Stimulated activated CD4-positive, alpha-beta T cell treated with anti-CD3 and anti-CD28 coated beads, Interleukin-2, amount 100 ng/mL, for 4 hours (primary cell): Measurements from ENCODE around the gene PTGIS.
"Not testable (repeated sequence)": the region's sequence is repeated elsewhere in the genome, so short reads cannot be mapped to it uniquely, and the experiment has no call there.

ENCODE experiments used
- DNase-seq: peaks from one replicate; pipeline ENCODE4 v3.0.0-alpha.2; 2020; ENCODE audit warnings: low read depth

The PTGIS gene

DNA sequence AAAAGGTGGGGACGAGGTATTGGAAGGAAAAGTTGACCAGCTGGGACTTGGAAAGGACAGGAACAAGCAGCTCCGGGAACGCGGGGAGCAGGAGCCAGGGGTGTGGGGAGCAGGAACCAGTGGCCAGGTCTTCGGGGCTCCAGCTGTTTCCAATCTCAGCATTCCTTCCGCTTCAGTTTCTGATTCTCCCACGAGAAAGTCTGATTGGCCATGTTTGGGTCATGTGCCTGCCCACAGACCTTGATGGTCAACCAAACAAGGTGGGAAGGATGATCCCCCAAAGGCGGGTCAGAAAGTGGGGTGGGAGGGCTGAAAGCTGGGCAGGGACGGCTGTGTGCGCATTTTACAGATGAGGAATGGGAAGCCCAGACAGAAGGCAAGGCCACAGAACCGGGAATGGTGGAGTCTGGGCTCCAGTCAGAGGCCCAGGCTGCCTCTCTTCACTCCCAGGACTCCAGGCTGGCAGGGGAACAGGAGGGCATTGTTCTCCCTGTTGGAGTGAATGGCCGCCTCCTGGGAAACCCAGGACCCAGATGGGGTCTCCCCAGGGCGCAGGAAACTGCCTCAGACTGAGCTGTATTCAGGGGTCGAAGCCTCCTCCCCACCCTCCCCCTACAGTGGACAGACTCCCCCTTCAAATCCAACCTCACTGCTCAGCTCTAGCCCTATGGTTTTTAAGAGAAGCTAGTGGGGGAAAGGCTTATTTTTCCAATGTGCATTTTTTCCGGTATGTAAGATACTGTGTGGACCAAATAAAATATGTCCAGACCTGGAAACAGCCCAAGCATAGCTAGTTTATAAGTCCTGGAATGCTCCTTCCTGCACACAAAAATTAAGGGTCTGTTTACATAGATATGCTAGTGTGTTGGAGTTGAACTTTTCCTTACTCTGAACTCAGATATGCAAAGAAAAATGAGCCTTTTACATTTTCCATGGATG lies 12.2 kb upstream of the PTGIS start:
- no peak for DNase-seq

DNA sequence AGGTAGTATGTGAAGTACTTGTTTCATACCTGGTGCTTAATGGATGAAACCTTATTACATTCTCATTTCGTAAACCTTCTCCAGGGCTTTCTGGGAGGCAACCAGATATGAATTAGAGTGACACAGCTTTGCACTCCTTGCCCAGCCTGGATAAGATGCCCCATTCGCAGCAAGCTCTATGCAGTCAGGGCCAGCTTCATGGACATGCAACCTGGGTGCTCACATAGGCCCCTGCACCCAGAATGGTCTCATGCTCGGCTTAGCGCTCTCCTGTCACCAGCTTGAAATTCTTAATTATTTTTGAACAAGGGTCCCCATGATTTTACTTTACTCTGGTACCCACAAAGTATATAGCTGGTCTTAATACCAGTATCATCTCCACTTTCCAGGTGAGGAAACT lies 11.3 kb upstream of the PTGIS start:
- no peak for DNase-seq

DNA sequence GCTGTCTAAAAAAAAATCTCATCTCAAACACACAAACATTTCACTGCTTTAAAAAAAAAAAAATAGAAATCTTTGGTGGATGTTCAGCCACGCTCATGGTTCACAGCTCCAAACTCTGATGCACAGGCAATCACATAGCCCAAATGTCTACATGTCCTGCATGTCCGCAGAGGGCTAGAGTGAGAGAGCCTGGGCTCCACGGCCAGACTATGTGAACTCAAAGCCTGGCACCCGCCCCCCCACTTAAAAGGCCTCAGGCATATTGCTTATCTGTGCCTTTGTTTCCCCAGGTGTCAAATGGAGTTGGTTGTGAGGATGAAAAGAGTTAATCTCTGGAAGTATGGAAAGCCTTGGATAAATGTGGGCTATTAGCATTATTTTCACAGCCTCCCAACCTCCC lies 10.5 kb upstream of the PTGIS start:
- DNase-seq, result no peak

DNA sequence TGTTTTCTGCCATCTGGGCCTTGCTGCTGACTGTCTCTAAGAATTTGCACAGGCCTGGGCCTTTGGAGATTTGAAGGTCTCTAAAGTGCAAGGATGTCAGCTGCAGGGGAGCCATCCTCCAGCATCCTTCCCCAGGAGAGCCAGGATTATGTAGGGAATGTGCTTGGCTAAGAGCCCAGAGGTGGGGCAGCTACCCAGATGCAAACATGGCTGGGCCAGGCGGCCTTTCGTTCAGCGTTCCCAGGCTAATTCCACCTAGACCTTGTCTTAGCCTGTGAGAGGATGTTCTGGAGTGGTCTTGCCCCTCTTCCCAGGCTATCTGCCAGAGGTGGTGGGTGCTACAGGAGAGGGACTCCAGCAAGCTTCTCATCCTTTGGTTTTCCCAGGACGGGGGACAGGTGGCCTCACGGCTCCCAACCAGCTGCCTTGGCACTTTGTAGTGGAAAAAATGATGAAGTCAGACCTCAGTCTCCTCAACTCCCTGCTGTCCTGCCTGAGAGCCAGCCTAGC lies 7.7 kb upstream of the PTGIS start:
- no peak for DNase-seq

DNA sequence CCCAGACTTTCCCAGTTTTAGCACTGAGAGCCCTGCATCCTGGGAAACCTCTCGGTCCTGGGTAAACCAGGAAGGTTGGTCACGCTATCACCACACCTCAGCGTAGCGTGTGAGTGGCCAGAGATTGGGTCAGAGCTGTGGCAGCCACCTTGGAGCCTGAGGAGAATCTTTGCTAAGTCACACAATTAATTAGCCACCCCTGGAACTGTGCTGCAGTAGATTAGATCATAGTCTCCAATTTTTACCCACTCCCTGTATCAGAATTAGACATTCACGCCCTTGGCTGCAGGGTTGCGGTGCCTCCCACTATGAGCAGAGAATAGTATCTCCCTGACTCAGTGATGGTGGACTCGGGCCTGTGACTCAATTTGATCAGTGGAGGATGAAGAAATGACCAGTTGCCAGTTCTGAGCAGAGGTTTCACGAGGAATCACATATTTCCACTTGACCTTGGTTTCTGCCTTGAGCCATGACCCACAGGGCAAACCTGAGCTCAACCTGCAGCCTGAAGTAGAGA lies 6.0 kb upstream of the PTGIS start:
- no peak for DNase-seq

DNA sequence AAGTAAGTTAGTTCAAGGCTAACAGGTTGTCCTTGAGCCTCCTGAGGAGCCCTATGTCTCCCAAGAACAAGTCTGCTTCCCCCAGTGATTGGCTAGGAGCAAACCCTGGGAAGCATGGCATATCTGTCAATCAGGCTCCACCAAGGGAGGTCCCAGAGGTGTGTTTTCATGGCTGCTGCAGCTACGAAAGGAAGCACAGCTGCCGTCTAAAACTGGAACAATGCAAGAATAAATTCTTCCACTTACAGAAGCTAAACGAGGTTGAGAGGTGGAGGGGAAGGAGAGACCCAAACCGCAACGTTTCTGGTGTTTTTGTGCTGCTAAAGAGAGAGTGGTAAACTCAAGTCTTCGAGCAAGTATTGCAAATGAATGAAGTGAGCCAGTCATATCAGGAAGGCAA lies 4.9 kb upstream of the PTGIS start:
- no peak for DNase-seq

DNA sequence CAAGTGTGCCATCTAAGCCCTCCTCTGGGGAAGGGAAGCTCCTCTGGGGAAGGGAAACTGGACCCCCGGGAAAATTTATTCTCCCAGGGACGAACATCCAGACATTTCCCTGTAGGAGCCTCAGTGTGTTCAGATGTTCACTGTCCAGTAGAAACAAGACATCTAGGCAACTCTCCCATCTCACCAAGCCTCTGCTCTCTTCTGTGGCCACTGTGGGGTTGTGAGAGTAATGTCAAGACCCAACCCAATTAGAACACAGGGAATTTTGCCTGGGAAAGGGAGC lies 3.6 kb upstream of the PTGIS start:
- DNase-seq, result no peak

DNA sequence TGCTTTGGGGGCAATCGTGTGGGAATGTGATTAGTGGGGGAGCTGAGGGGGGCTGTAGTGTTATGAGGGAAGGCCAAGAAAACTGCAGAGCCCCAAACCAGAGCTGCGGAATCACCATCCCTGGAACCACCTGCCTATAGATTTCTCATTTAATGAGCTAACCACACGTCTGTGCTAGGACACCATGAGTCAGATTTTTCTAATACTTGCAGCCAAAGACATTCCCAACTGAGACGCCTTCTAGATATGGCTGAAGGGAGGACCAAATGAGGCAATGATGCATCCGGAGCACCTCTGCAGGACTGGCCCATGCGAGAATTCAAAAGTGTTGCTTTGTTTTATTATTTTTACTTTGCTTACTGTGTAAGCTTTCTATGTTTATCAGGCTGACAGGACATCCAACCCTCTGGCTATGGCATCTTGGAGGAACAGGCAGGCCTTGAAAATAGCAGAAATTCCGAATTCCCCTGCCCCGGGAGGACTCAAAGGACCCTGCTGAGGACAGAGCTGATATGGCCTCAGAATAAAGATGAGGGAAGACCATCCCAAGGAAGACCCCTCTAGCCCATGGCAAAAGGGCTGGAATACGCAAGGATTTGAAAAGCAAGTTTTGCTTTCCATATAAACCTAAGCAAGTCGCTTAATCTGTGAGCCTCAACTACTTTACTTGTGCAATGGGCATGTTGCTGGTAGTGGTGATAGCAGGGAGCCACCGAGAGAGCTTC lies 3.1 kb upstream of the PTGIS start:
- DNase-seq, result no peak

DNA sequence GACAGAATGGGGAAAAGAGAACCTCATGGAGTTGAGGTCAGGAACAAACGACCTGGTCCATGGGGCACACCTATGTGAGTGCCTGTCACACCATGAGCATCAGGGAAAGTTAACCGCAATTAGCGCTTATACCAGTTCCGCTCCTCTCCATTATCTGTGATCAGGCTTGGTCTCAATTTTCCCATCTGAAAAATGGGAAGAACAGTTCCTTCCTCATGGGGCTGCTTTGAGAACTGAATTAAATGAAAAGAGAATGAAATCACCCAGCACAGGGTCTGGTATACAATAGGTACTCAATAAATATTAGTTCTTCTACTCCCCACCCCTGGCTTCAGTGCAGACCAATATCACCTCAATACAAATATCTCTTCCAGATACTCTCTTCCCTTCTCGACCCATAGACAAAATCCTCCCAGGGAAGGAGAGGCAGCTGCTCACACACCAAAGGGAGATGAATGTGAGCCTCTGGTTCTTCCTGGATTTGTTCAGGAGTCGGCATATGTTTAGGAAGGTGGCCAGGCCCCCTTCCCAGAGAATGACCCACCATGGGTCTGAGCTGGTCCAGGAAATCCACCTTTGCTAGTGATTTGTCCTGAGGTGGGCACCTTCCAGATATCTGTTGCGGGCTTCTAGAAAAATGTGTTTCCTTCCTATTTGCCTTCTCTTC lies 2.4 kb upstream of the PTGIS start:
- no peak for DNase-seq

DNA sequence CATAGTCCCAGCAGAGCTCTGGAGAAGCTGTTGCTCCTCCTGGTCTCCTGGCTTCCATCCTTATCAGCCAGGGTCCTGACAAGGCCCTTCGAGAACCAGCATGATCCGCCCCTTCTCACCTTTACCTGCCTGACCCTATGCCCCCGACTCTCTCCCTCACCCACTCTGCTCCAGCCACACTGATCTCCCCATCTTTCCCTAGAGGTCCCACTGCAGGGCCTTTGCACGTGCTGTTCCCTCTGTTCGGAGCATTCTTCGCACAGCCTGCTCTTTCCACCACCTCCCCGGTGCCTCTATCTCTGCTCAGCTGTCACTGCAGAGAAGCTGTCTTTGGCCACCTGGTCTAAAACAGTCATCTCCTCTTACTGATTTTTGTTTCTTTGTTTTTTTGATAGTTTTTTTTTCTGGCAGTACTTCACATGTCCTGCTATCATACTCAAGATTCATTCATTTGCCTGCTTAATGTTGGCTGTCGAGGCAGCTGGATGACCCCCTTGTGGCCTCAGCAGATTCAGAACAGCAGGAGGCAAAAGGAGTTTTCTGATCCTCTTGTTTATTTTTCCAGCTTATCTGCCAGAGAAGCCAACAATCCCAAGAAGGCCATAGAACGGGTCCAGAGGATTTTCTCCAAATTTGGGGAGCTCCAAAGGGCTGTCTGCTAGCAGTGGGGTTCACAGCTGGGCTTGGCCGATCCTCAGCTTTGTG lies 1.6 kb upstream of the PTGIS start:
- no peak for DNase-seq

DNA sequence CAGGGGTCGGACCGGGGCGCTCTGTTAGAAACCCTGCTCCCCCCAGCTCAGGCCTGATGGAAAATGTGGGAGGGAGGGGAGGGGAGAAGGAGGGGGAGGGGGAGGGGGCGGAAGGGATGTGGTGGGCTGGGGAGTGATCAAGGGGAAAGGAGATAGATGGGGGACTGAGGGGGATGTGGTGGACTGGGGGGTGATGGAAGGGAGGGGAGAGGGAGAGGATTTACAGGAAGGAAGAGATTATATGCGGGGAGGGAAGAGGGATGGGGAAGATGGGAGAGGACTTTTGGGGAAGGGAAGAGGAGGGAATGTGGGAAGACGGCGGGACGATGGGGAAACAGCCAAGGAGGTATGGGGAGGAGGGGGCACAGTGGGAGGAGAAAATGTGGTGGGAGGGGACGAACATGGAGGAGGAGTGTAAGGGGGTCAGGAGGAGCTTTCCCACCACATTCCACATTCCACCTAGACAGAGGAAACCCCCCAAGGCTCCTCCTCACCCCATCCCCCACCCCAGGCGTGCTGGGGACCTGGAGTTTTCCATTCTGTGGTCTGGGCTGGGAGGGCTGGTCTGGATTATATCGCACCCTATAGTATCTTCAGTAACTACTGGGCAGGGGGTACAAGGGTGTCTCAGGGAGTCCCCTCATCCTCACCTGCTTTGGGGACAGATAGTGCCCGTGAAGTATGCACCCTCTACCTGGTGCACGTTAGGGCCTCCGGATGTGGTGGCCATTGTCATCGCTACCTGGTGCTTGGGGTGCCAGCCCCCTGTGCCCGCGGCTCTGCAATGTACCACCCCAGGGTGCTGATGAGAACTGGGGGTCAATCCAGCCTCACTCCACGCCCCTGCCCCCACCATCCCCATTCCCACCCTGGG lies 578 bp upstream of the PTGIS start:
- DNase-seq, result no peak

DNA sequence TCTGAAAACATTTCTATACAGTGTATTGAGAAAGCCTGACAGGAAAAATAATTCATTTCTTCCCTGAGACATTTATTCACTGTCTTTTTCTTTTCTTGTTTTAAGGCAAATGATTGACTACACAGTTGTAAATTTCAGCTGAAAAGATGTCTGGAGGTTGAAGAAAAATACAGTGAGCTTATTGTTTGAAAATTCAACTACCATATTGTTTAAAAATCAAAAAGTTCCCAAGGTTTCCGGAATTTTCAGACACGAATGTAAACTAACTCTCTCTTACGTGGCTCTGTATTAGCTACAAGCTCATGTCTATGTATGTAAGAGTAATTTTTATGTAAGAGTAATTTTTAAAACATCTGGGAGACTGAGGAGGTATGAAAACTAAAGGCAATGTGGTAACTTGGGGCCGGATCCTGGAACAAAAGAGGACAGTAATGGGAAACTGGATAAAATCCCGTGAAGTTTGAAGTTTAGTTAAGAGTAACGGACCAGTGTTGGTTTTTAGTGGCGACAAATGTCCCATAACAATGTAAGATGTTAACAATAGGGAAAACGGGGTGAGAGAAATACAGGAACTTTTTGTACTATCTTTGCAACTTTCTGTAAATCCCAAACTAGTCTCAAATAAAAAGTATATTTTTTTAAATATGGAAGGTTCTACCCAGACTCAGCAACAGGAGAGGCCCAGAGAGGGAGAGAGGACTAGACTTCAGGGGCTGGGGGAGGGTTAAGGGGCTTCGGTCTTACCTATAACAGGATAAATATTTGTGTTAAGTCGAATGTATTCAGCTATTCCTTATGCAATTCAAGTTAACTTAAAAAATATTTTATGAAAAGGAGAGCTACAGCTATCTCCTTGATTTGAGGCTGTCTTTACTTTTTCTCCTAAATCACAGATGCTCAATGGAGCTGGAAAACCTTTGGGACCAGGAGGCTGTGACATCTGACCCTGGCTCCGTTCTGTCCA lies 1.3 kb downstream of the PTGIS start:
- DNase-seq, result no peak

DNA sequence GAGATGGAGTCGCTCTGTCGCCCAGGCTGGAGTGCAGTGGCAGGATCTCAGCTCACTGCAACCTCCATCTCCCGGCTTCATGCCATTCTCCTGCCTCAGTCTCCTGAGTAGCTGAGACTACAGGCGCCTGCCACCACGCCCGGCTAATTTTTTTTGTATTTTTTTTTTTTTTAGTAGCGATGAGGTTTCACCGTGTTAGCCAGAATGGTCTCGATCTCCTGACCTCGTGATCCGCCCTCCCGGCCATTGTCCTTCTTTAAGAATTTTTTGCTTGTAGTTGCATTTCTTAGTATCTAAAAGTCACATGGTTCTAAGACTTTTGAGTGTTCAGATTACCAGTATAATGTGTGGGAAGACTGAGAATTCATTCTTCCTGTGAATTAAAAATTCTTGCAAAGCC lies 2.9 kb downstream of the PTGIS start:
- DNase-seq, result not testable (repeated sequence)

DNA sequence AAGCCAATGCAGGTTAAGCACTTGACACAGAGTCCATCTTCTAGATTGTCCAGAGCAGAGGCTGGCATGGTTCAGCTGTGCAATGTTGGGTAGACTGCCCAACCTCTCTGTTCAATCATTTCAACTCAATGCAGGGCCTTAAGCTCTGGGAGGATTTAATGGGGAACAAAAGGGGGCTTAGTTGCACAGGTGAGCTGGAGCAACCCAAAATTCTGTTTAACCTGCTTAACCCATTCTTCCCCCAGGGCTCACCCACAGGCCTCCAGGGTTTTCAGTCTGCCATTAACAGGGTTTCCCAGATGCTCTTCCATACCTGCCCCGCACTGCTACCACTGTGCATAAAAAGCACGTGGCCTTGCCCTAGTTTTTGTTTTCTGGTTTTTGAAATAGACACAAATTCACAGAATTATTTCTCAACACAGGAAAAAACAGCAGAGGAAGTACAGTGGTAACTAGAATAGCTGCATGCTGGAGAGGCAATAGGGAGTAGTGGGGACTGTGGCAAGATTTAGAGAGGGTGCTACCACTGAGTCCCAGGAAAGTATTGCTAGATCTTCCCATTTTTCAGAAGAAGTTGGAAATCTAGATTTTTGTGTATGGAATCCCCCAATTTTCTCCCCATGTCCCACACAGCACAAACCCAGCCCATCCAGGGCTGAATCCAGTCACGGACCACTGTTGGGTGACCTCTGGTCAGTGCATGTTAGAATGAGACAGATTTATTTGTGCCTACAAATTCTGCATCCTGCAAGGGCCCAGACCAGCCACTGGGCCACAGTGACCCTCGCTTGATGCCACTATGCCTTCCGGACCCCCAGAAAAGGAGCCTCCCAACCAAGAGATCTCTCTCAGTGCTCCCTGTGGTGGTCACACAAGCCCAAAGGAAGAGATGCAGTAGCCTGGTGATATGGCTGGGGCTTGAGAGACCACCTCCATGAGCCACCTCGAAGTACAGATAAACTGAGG lies 4.6 kb downstream of the PTGIS start:
- no peak for DNase-seq

DNA sequence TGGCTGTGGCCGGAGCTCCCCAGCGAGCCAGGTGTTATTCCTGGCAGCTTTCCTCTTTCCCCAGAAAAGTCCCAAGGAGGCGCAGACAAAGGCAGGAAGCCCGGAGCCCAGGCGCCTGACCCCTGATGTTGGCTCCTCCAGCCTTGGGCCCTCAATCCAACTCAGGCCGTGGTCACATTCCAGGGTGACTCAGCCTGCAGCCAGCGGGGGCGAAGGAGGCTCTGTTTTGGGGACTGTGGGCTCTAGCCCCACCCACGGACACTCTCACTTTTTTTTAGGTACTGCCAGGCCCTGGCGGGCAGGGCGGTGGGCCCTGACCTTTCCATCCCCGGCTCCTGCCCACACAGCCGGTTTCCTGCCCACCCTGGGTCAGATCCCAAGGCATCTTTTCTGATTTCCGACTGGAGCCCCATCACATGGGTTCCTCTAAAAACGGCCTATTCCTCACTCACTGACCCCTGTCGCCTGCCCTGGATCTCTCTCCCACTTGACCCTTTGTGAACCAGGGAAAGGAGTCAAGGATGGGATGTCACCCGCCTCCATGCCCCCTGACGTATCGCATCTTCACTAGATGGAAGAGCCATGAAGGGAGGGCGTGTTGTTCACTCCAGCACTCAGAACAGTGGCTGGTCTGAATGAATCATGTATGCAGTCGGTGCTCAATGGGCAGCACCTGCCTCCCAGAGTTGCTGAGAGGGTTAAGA lies 5.5 kb downstream of the PTGIS start:
- DNase-seq, result no peak

DNA sequence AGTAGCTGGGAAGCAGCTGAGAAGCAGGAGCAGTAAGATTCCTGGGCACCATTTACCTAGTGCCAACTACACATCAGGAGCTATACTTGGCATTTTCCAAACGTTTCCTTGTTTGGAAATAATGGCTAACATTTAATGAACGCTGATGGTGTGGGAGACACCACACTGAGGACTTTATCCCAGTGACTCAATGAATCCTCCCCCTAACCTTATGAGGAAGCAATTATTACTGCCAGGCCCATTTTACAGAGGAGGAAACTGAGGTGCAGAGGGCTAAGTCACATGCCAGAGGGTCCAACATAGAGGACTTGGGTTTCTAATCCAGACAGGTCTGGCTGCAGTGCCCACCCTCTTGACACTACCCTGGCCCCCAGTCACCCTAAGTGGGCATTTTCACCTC lies 6.1 kb downstream of the PTGIS start:
- no peak for DNase-seq

DNA sequence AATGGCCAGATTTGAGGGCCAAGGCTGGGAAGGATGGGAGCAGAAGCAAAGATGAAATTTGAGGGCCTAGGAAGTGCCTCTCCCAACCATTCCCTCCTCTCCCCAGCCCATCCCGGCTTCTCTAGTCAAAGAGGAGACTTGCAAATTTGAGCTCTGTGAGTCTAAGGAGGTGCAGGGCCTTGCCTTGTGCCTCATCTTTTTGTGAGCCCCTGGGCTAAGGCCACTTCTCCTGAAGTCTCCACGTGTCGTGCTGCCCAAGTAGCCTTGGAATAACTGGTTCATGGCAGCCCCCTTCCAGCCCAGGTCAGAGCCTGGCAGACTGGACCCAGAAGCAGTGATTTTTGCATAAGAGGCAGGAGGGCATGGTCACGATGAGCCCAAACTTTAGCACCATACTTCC lies 6.7 kb downstream of the PTGIS start:
- no peak for DNase-seq

DNA sequence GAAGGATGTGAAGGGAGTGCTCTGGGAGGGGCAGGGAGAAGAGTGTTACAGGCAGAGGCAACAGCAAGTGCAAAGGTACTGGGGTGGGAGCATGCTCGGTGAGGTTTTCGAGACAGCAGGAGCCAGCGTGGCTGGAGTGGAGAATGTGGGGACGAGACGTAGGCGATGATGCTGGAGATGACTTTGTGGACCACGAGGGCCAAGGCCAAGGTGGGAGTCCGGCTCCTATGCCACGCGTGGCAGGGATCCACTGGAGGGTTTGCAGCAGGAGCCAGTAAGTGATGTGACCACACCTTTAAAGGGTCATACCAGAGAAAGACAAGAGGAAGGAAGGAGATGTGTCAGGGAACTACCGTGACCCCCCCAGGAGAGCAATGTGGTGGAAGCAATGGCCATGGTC lies 7.3 kb downstream of the PTGIS start:
- no peak for DNase-seq
